OCI-LY7 (cell line): ENCODE measurements around the gene CRYM. TPM values are rescaled to one million over a fixed set of nuclear protein-coding genes. Genes with fewer than 3 reads are reported as not detected.

Experiments
- BruUV-seq: library from RNA; stranded (reverse); fragments of 400-500 nt; replicated peaks from 2 replicates; lab custom pipeline; 2021; lab: Mats Ljungman, UMichigan
- CTCF ChIA-PET: fragments of 300-600 bp; sonication (Branson Sonifier 250); formaldehyde crosslinking; loops from one replicate; lab custom pipeline; 2022; ENCODE audit warnings: antibody characterized with exemption; ENCODE audit not compliant: unreplicated experiment; lab: Charles Lee
- POLR2A ChIA-PET: fragments of 300-600 bp; sonication (Branson Sonifier 250); formaldehyde crosslinking; loops from one replicate; lab custom pipeline; 2022; ENCODE audit warnings: antibody characterized with exemption; lab: Charles Lee
- DNase-seq: peaks from one replicate; pipeline ENCODE4 v3.0.0-alpha.2; 2015; ENCODE audit warnings: low spot score
- H2AFZ ChIP-seq: fragments of 200-600 bp; sonication (generic), shearing (Covaris generic); 2 replicates; pipeline ENCODE4 v1.6.1; 2014; ENCODE audit warnings: mild to moderate bottlenecking, antibody characterized with exemption, low read length, moderate library complexity
- H3K27ac ChIP-seq: fragments of 200-600 bp; sonication (generic); 2 replicates; pipeline ENCODE4 v1.5.1; 2014; ENCODE audit warnings: mixed run types, low read depth, mild to moderate bottlenecking, moderate library complexity, low read length, inconsistent platforms; ENCODE audit not compliant: poor library complexity, severe bottlenecking
- H3K36me3 ChIP-seq: fragments of 200-600 bp; sonication (generic); 2 replicates; pipeline ENCODE4 v1.6.1; 2014; ENCODE audit warnings: mild to moderate bottlenecking, antibody characterized with exemption, low read length, moderate library complexity, mixed read lengths; ENCODE audit not compliant: insufficient read depth
- H3K4me1 ChIP-seq: fragments of 200-600 bp; sonication (generic); 2 replicates; pipeline ENCODE4 v1.5.1; 2014; ENCODE audit warnings: mild to moderate bottlenecking, low read length; ENCODE audit not compliant: insufficient read depth, poor library complexity, severe bottlenecking
- H3K4me2 ChIP-seq: fragments of 200-600 bp; sonication (generic); 2 replicates; pipeline ENCODE4 v1.6.1; 2014; ENCODE audit warnings: mild to moderate bottlenecking, low read length
- H3K4me3 ChIP-seq: fragments of 200-600 bp; sonication (generic); 2 replicates; pipeline ENCODE4 v1.5.1; 2014; ENCODE audit warnings: mild to moderate bottlenecking, low read depth, low read length; ENCODE audit not compliant: poor library complexity, severe bottlenecking
- H3K79me2 ChIP-seq: fragments of 200-600 bp; sonication (generic); 2 replicates; pipeline ENCODE4 v1.6.1; 2016; ENCODE audit warnings: low read depth, mild to moderate bottlenecking, low read length, moderate library complexity, mixed read lengths; ENCODE audit not compliant: insufficient read depth
- H3K9me2 ChIP-seq: fragments of 200-600 bp; sonication (generic); 2 replicates; pipeline ENCODE4 v1.6.1; 2016; ENCODE audit warnings: mild to moderate bottlenecking, low read length, mixed read lengths; ENCODE audit not compliant: insufficient read depth
- H3K9me3 ChIP-seq: fragments of 200-600 bp; sonication (generic); 2 replicates; pipeline ENCODE4 v1.6.1; 2014; ENCODE audit warnings: mild to moderate bottlenecking, mixed run types, low read length, mixed read lengths
- H4K20me1 ChIP-seq: fragments of 200-600 bp; sonication (generic); 2 replicates; pipeline ENCODE4 v1.6.1; 2014; ENCODE audit warnings: mild to moderate bottlenecking, antibody characterized with exemption, low read length, moderate library complexity, mixed read lengths; ENCODE audit not compliant: insufficient read depth
- CTCF ChIP-seq: fragments of 200-600 bp; sonication (generic); conservative IDR thresholded peaks from 2 replicates; pipeline ENCODE4 v1.5.1; 2014; ENCODE audit warnings: mild to moderate bottlenecking, antibody characterized with exemption, low read length, moderate library complexity, mixed read lengths
- EZH2phosphoT487 ChIP-seq: fragments of 200-600 bp; sonication (generic); IDR thresholded peaks from 2 replicates; pipeline ENCODE4 v1.6.1; 2018; ENCODE audit warnings: low read depth, borderline replicate concordance, mild to moderate bottlenecking, mixed run types, antibody characterized with exemption, low read length, moderate library complexity, mixed read lengths
- intact Hi-C: fragments of 100-400 bp; cut with micrococcal nuclease; formaldehyde crosslinking; loops from one replicate; pipeline ENCODE4 v1.10.0; 2022; ENCODE audit not compliant: unreplicated experiment
- total RNA-seq, 2 experiments: library from RNA; depleted of rRNA in 1 of 2; stranded (reverse); fragments of >200 nt in 1 of 2; shearing (Covaris generic) in 1 of 2; gene quantifications; 2 replicates each; pipeline ENCODE4 v1.2.3, GENCODE V29; 2014 to 2022

The CRYM gene
- total RNA-seq, 2 experiments from 2014 or later = 0.23 to 0.28 TPM

GRCh38 chr16:21228361-21228872, 49.7 kb downstream of the CRYM start:
- H3K9me2 ChIP-seq = no peaks in the 10 kb centered on the region
- H3K36me3 ChIP-seq = no peaks in the 10 kb centered on the region
- no peak overlapping the region for H3K27ac ChIP-seq
- no peaks in the 10 kb centered on the region for H3K79me2 ChIP-seq
- POLR2A ChIA-PET = no interaction called here
- no peaks in the 10 kb centered on the region for H3K4me1 ChIP-seq
- intact Hi-C loops = no loop called here
- H3K4me2 ChIP-seq = no peak overlapping the region
- H3K4me3 ChIP-seq = no peak overlapping the region
- CTCF ChIA-PET = no interaction called here
- BruUV-seq = no TSS peak
- no peak for TF ChIP-seq CTCF
- no peaks in the 10 kb centered on the region for H3K9me3 ChIP-seq
- no peak overlapping the region for H2AFZ ChIP-seq
- DNase-seq = no peak
- no peaks in the 10 kb centered on the region for H4K20me1 ChIP-seq

GRCh38 chr16:21227866-21228265, 50.2 kb downstream of the CRYM start:
- CTCF ChIA-PET = no interaction called here
- no peak overlapping the region for H3K27ac ChIP-seq

GRCh38 chr16:21226749-21227148, 51.3 kb downstream of the CRYM start:
- intact Hi-C loops = no loop called here
- Histone ChIP-seq H3K27ac (no peak overlapping the region), H2AFZ (no peak overlapping the region), H3K4me1 (no peaks in the 10 kb centered on the region), H3K9me3 (no peaks in the 10 kb centered on the region), H4K20me1 (no peaks in the 10 kb centered on the region), H3K79me2 (no peaks in the 10 kb centered on the region), H3K36me3 (no peaks in the 10 kb centered on the region), H3K9me2 (no peaks in the 10 kb centered on the region), H3K4me3 (no peak overlapping the region), H3K4me2 (no peak overlapping the region)
- POLR2A ChIA-PET = interaction anchor here (0.7 kb wide), 1 partner anchor 1482 kb away, joined by 3 read pairs; no protein-coding TSS in a partner anchor
- no peak for DNase-seq
- TF ChIP-seq CTCF (no peak), EZH2phosphoT487 (no peak)
- no TSS peak for BruUV-seq
- CTCF ChIA-PET = interaction anchor here (0.6 kb wide), 1 partner anchor 30 kb away, joined by 3 read pairs; no protein-coding TSS in a partner anchor

More at GRCh38 chr16:21227866-21228265, 50.2 kb downstream of the CRYM start:
- Histone ChIP-seq H3K9me3 (no peaks in the 10 kb centered on the region), H3K4me1 (no peaks in the 10 kb centered on the region), H3K4me3 (no peak overlapping the region), H3K36me3 (no peaks in the 10 kb centered on the region), H4K20me1 (no peaks in the 10 kb centered on the region), H3K4me2 (no peak overlapping the region), H3K9me2 (no peaks in the 10 kb centered on the region), H3K79me2 (no peaks in the 10 kb centered on the region), H2AFZ (no peak overlapping the region)
- no TSS peak for BruUV-seq
- DNase-seq = no peak
- intact Hi-C loops = no loop called here
- POLR2A ChIA-PET = no interaction called here
- TF ChIP-seq CTCF (no peak), EZH2phosphoT487 (no peak)
